Measurements from ENCODE around the gene OAS3. TPM values are rescaled to one million over a fixed set of nuclear protein-coding genes. Genes with fewer than 3 reads are reported as not detected.

Gene OAS3
- total RNA-seq, 1 experiment from 2014 or later: 1.2 TPM

DNA sequence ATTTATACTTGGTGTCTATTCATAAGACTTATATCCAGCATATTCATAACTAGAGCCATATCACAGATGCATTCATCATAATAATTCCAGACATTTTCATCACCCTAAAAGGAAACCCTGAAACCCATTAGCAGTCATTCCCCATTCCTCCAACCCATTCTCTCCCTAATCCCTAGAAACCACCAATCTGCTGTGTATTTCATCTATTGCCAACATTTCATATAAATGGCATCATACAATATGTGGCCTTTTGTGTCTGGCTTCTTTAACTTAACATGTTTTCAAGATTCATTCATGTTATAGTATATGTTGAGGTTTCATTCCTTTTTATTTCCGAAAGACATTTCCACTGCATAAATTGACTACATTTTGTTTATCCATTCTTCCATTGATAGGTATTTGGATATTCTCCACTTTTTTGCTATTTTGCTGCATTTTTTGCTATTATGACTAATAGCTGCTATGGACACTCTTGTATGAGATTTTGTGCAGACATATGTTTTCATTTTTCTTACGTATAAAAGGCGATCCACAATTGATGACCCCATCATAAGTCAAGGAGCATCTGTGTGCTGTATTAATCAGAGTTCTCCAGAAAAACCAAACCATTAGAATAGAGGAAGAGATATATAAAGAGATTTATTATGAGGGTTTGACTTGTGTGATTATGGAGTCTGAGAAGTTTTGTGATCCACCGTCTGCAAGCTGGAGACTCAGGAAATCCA lies 34.9 kb downstream of the OAS3 start:
- H3K4me3 Mint-ChIP-seq: no peak overlapping the region
- H3K4me1 Mint-ChIP-seq: no peaks in the 10 kb centered on the region
- ChIA-PET CTCF (interaction anchor here (1.2 kb wide), 1 partner anchor 20 kb away, joined by 3 read pairs; no protein-coding TSS in a partner anchor), POLR2A (no interaction called here)
- no peaks in the 10 kb centered on the region; the same call in 1 of the 2 replicates for H3K27me3 Mint-ChIP-seq (ENCODE audit: low read depth)
- DNase-seq (ENCODE audit: low spot score): no peak
- no peak for ATAC-seq
- no peak overlapping the region for H3K27ac Mint-ChIP-seq
- H3K36me3 Mint-ChIP-seq: no peaks in the 10 kb centered on the region
- H3K9me3 Mint-ChIP-seq: no peaks in the 10 kb centered on the region
- TF ChIP-seq JAZF1 (CRISPR knock-in tag; IDR thresholded peaks at IDR 0.05) (no peak), NR2C2 (CRISPR knock-in tag; IDR thresholded peaks at IDR 0.05) (no peak), HMGA2 (CRISPR knock-in tag; IDR thresholded peaks at IDR 0.05) (no peak), ZNF423 (CRISPR knock-in tag; IDR thresholded peaks at IDR 0.05) (no peak), TEAD4 (CRISPR knock-in tag; IDR thresholded peaks at IDR 0.05) (no peak), ETV6 (CRISPR knock-in tag; IDR thresholded peaks at IDR 0.05) (no peak), CBFB (CRISPR knock-in tag; IDR thresholded peaks at IDR 0.05; ENCODE audit: low read depth) (no peak), NFE2L1 (CRISPR knock-in tag; IDR thresholded peaks at IDR 0.05) (no peak)
- TF ChIP-seq, protein P1, sequence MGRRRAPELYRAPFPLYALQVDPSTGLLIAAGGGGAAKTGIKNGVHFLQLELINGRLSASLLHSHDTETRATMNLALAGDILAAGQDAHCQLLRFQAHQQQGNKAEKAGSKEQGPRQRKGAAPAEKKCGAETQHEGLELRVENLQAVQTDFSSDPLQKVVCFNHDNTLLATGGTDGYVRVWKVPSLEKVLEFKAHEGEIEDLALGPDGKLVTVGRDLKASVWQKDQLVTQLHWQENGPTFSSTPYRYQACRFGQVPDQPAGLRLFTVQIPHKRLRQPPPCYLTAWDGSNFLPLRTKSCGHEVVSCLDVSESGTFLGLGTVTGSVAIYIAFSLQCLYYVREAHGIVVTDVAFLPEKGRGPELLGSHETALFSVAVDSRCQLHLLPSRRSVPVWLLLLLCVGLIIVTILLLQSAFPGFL (CRISPR knock-in tag; IDR thresholded peaks at IDR 0.05; ENCODE audit: borderline replicate concordance): no peak
- TF ChIP-seq, protein P2, sequence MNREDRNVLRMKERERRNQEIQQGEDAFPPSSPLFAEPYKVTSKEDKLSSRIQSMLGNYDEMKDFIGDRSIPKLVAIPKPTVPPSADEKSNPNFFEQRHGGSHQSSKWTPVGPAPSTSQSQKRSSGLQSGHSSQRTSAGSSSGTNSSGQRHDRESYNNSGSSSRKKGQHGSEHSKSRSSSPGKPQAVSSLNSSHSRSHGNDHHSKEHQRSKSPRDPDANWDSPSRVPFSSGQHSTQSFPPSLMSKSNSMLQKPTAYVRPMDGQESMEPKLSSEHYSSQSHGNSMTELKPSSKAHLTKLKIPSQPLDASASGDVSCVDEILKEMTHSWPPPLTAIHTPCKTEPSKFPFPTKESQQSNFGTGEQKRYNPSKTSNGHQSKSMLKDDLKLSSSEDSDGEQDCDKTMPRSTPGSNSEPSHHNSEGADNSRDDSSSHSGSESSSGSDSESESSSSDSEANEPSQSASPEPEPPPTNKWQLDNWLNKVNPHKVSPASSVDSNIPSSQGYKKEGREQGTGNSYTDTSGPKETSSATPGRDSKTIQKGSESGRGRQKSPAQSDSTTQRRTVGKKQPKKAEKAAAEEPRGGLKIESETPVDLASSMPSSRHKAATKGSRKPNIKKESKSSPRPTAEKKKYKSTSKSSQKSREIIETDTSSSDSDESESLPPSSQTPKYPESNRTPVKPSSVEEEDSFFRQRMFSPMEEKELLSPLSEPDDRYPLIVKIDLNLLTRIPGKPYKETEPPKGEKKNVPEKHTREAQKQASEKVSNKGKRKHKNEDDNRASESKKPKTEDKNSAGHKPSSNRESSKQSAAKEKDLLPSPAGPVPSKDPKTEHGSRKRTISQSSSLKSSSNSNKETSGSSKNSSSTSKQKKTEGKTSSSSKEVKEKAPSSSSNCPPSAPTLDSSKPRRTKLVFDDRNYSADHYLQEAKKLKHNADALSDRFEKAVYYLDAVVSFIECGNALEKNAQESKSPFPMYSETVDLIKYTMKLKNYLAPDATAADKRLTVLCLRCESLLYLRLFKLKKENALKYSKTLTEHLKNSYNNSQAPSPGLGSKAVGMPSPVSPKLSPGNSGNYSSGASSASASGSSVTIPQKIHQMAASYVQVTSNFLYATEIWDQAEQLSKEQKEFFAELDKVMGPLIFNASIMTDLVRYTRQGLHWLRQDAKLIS (CRISPR knock-in tag; IDR thresholded peaks at IDR 0.05; ENCODE audit: borderline replicate concordance): no peak
- TF ChIP-seq, protein P3, sequence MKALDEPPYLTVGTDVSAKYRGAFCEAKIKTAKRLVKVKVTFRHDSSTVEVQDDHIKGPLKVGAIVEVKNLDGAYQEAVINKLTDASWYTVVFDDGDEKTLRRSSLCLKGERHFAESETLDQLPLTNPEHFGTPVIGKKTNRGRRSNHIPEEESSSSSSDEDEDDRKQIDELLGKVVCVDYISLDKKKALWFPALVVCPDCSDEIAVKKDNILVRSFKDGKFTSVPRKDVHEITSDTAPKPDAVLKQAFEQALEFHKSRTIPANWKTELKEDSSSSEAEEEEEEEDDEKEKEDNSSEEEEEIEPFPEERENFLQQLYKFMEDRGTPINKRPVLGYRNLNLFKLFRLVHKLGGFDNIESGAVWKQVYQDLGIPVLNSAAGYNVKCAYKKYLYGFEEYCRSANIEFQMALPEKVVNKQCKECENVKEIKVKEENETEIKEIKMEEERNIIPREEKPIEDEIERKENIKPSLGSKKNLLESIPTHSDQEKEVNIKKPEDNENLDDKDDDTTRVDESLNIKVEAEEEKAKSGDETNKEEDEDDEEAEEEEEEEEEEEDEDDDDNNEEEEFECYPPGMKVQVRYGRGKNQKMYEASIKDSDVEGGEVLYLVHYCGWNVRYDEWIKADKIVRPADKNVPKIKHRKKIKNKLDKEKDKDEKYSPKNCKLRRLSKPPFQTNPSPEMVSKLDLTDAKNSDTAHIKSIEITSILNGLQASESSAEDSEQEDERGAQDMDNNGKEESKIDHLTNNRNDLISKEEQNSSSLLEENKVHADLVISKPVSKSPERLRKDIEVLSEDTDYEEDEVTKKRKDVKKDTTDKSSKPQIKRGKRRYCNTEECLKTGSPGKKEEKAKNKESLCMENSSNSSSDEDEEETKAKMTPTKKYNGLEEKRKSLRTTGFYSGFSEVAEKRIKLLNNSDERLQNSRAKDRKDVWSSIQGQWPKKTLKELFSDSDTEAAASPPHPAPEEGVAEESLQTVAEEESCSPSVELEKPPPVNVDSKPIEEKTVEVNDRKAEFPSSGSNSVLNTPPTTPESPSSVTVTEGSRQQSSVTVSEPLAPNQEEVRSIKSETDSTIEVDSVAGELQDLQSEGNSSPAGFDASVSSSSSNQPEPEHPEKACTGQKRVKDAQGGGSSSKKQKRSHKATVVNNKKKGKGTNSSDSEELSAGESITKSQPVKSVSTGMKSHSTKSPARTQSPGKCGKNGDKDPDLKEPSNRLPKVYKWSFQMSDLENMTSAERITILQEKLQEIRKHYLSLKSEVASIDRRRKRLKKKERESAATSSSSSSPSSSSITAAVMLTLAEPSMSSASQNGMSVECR (CRISPR knock-in tag; IDR thresholded peaks at IDR 0.05; ENCODE audit: borderline replicate concordance): no peak
- TF ChIP-seq, protein P4, sequence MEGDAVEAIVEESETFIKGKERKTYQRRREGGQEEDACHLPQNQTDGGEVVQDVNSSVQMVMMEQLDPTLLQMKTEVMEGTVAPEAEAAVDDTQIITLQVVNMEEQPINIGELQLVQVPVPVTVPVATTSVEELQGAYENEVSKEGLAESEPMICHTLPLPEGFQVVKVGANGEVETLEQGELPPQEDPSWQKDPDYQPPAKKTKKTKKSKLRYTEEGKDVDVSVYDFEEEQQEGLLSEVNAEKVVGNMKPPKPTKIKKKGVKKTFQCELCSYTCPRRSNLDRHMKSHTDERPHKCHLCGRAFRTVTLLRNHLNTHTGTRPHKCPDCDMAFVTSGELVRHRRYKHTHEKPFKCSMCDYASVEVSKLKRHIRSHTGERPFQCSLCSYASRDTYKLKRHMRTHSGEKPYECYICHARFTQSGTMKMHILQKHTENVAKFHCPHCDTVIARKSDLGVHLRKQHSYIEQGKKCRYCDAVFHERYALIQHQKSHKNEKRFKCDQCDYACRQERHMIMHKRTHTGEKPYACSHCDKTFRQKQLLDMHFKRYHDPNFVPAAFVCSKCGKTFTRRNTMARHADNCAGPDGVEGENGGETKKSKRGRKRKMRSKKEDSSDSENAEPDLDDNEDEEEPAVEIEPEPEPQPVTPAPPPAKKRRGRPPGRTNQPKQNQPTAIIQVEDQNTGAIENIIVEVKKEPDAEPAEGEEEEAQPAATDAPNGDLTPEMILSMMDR (IDR thresholded peaks at IDR 0.05): no peak

DNA sequence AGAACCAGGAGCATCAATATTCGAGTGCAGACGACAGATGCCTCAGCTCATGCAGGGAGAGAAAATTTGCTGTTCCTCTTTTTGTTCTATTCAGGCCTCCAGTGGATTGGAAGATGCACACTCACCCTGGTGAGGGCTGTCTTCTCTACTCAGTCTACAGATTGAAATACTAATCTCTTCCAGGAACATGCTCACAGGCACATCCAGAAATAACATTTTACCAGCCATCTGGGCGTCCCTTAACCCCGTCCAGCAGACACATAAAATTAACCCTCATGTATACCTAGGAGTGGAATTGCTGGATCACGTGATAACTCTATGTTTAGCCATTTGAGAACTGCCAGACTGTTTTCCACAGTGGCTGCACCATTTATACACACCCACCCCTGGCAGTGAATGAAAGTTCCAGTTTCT lies 35.6 kb downstream of the OAS3 start:
- H3K4me3 Mint-ChIP-seq: no peak overlapping the region
- H3K9me3 Mint-ChIP-seq: no peaks in the 10 kb centered on the region
- POLR2A ChIA-PET: no interaction called here
- H3K4me1 Mint-ChIP-seq: no peaks in the 10 kb centered on the region
- CTCF ChIA-PET: interaction anchor here (1.2 kb wide), 1 partner anchor 19 kb away, joined by 3 read pairs; no protein-coding TSS in a partner anchor
- DNase-seq (ENCODE audit: low spot score): no peak
- H3K27me3 Mint-ChIP-seq (ENCODE audit: low read depth): no peaks in the 10 kb centered on the region; the same call in 1 of the 2 replicates
- H3K27ac Mint-ChIP-seq: no peak overlapping the region
- no peaks in the 10 kb centered on the region for H3K36me3 Mint-ChIP-seq
- no peak for ATAC-seq
- no peak for TF ChIP-seq ESRRA (CRISPR knock-in tag; IDR thresholded peaks at IDR 0.05; ENCODE audit: borderline replicate concordance)
- no peak for TF ChIP-seq NR2C2 (CRISPR knock-in tag; IDR thresholded peaks at IDR 0.05)
- TF ChIP-seq, protein P5, sequence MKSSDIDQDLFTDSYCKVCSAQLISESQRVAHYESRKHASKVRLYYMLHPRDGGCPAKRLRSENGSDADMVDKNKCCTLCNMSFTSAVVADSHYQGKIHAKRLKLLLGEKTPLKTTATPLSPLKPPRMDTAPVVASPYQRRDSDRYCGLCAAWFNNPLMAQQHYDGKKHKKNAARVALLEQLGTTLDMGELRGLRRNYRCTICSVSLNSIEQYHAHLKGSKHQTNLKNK (CRISPR knock-in tag; IDR thresholded peaks at IDR 0.05): no peak
- TF ChIP-seq, protein P6, sequence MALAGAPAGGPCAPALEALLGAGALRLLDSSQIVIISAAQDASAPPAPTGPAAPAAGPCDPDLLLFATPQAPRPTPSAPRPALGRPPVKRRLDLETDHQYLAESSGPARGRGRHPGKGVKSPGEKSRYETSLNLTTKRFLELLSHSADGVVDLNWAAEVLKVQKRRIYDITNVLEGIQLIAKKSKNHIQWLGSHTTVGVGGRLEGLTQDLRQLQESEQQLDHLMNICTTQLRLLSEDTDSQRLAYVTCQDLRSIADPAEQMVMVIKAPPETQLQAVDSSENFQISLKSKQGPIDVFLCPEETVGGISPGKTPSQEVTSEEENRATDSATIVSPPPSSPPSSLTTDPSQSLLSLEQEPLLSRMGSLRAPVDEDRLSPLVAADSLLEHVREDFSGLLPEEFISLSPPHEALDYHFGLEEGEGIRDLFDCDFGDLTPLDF (CRISPR knock-in tag; IDR thresholded peaks at IDR 0.05): no peak
- TF ChIP-seq, protein P7, sequence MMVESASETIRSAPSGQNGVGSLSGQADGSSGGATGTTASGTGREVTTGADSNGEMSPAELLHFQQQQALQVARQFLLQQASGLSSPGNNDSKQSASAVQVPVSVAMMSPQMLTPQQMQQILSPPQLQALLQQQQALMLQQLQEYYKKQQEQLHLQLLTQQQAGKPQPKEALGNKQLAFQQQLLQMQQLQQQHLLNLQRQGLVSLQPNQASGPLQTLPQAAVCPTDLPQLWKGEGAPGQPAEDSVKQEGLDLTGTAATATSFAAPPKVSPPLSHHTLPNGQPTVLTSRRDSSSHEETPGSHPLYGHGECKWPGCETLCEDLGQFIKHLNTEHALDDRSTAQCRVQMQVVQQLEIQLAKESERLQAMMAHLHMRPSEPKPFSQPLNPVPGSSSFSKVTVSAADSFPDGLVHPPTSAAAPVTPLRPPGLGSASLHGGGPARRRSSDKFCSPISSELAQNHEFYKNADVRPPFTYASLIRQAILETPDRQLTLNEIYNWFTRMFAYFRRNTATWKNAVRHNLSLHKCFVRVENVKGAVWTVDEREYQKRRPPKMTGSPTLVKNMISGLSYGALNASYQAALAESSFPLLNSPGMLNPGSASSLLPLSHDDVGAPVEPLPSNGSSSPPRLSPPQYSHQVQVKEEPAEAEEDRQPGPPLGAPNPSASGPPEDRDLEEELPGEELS (CRISPR knock-in tag; IDR thresholded peaks at IDR 0.05): no peak
- TF ChIP-seq, protein P1 (CRISPR knock-in tag; IDR thresholded peaks at IDR 0.05; ENCODE audit: borderline replicate concordance): no peak
- no peak for TF ChIP-seq TEAD1 (CRISPR knock-in tag; IDR thresholded peaks at IDR 0.05)

Data from WTC11 (cell line).